ENCODE measurements around the gene BPIFB6. TPM values are rescaled to one million over a fixed set of nuclear protein-coding genes. Genes with fewer than 3 reads are reported as not detected.

BPIFB6 gene
- total and polyA plus RNA-seq, 2 donors (not counting 3 experiments of a cell fraction or from before 2014, with no cell fraction given) = not detected

- no peaks in the 10 kb centered on the region for H3K9me1 ChIP-seq (replicated peaks; ENCODE audit: control insufficient read depth, extremely low read depth, insufficient read depth, low read length)
- dilution Hi-C loops (cut with MboI; ENCODE audit: extremely low pct_ligation_motif_present, low sequenced_read_pairs) = no loop called here
- H3K4me1 ChIP-seq (ENCODE audit: control insufficient read depth, extremely low read depth, insufficient read depth, low read length) = no peaks in the 10 kb centered on the region
- POLR2A ChIA-PET = no interaction called here
- no peak for TF ChIP-seq POLR2AphosphoS5 (IDR thresholded peaks at IDR 0.05; ENCODE audit: insufficient read depth, low read depth, low read length)
- TF ChIP-seq FOS (IDR thresholded peaks at IDR 0.05; ENCODE audit: borderline replicate concordance, insufficient read depth, low read length) = no peak
- TF ChIP-seq GATA2 (IDR thresholded peaks at IDR 0.05; ENCODE audit: insufficient read depth, insufficient read length, low read depth, low read length) = no peak
- no peak for TF ChIP-seq JUN (IDR thresholded peaks at IDR 0.05; ENCODE audit: borderline replicate concordance, insufficient read depth, insufficient read length, low read depth)
- TF ChIP-seq MYC (IDR thresholded peaks at IDR 0.05; ENCODE audit: low read depth, low read length) = no peak
- no peak for TF ChIP-seq EZH2 (IDR thresholded peaks at IDR 0.05; ENCODE audit: borderline replicate concordance, low read depth, low read length, severe bottlenecking)
- TF ChIP-seq POLR2A (IDR thresholded peaks at IDR 0.05; ENCODE audit: low read depth, low read length) = no peak
- TF ChIP-seq, protein P1, sequence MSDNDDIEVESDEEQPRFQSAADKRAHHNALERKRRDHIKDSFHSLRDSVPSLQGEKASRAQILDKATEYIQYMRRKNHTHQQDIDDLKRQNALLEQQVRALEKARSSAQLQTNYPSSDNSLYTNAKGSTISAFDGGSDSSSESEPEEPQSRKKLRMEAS (IDR thresholded peaks at IDR 0.05; ENCODE audit: insufficient read depth, insufficient read length) = no peak
- no peak for TF ChIP-seq CTCF (IDR thresholded peaks at IDR 0.05; ENCODE audit: extremely low read depth in 1 of 2, insufficient read depth in 1 of 2, low read depth in 1 of 2, low read length in 2 of 2)
- CTCF ChIA-PET = no interaction called here
- no peaks in the 10 kb centered on the region for H3K79me2 ChIP-seq (ENCODE audit: control insufficient read depth, insufficient read depth, low read length)
- FAIRE-seq = no peak
- no peaks in the 10 kb centered on the region for H4K20me1 ChIP-seq (replicated peaks; ENCODE audit: control insufficient read depth, extremely low read depth, insufficient read depth, low read length)
- no peaks in the 10 kb centered on the region for H3K9me3 ChIP-seq (replicated peaks; ENCODE audit: control insufficient read depth, insufficient read depth, low read length)
- no peak overlapping the region for H3K27ac ChIP-seq (ENCODE audit: insufficient read depth, low read depth, low read length)
- H3K9ac ChIP-seq (replicated peaks; ENCODE audit: extremely low read depth, insufficient read depth, low read length) = no peak overlapping the region
- no TSS peak for BruUV-seq (replicated peaks)
- intact Hi-C loops (cut with micrococcal nuclease) = no loop called here
- no peaks in the 10 kb centered on the region for H3K27me3 ChIP-seq (ENCODE audit: control insufficient read depth in 2 of 2, insufficient read depth in 2 of 2, low read length in 2 of 2)
- no peak overlapping the region for H3K4me3 ChIP-seq (replicated peaks in 1 of 3; ENCODE audit: insufficient read depth in 1 of 3, low read depth in 1 of 3, low read length in 3 of 3)
- H2AFZ ChIP-seq (ENCODE audit: low read depth, low read length) = no peak overlapping the region
- no peaks in the 10 kb centered on the region for H3K36me3 ChIP-seq (ENCODE audit: control insufficient read depth in 2 of 2, extremely low read depth in 1 of 2, insufficient read depth in 2 of 2, low read length in 2 of 2)
- DNase-seq (ENCODE audit: low read depth, low spot score) = no peak
- H3K4me2 ChIP-seq (ENCODE audit: insufficient read depth, low read length) = no peak overlapping the region
Observed at GRCh38 chr20:33063271-33063670, 31.8 kb downstream of the BPIFB6 start.

All from endothelial cell of umbilical vein (primary cell).